NCI-H446 (cell line): ENCODE data around the gene PVRIG.
"Not testable (repeated sequence)": the region's sequence is repeated elsewhere in the genome, so short reads cannot be mapped to it uniquely, and the experiment has no call there.

Experiments
- DNase-seq, 2 experiments: peaks; one replicate each; lab custom pipeline; 2025; lab: John Stamatoyannopoulos, UW

Gene PVRIG

GRCh38 chr7:100234660-100235317 is 15.0 kb downstream of the PVRIG start:
- DNase-seq = not testable (repeated sequence)

DNA sequence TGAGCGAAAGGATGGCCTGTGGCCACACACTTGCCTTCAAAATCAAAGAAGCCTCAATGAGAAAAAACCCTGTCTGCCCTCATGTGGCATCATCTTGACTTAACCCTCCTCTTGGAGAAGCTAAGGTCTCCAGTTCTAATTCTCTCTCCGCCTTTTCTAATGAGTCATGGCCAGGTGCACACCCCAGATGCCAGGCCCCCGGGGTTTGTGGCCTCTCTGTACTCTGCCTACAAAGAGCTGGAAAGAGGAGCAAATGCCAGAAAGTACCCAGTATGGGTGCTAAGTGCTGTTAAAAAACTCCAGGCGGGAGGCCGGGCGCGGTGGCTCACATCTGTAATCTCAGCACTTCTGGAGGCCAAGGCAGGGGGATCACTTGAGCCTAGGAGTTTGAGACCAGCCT is 20.2 kb downstream of the PVRIG start:
- DNase-seq = not testable (repeated sequence)

GRCh38 chr7:100243385-100243784 is 23.6 kb downstream of the PVRIG start:
- DNase-seq = not testable (repeated sequence)

GRCh38 chr7:100244988-100245605 is 25.3 kb downstream of the PVRIG start:
- not testable (repeated sequence) for DNase-seq

- DNase-seq = not testable (repeated sequence)
Observed at GRCh38 chr7:100246121-100246864, 26.5 kb downstream of the PVRIG start.

GRCh38 chr7:100246865-100247137 is 27.1 kb downstream of the PVRIG start:
- not testable (repeated sequence) for DNase-seq

GRCh38 chr7:100247152-100247757 is 27.5 kb downstream of the PVRIG start:
- DNase-seq = peak in 1 of 2 experiments; percentile 35

GRCh38 chr7:100248483-100248882 is 28.7 kb downstream of the PVRIG start:
- DNase-seq = no peak

DNA sequence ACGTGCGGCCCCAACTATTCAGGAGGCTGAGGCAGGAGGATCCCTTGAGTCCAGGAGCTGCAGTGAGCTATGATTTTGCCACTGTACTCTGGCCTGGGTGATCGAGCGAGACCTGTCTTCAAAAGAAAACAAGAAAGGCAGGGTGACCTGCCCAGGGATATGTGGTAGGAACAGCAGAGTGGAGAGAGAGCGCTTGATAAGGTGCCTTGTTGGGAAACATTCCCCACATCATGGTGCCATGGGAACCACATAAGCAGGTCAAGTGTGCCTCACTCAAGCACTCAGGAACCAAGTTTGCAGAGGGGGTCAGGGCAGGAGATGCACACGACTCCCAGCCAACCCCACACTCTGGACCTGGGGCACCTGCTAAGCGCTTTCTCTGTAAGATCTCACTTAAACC is 37.3 kb downstream of the PVRIG start:
- DNase-seq = no peak

DNA sequence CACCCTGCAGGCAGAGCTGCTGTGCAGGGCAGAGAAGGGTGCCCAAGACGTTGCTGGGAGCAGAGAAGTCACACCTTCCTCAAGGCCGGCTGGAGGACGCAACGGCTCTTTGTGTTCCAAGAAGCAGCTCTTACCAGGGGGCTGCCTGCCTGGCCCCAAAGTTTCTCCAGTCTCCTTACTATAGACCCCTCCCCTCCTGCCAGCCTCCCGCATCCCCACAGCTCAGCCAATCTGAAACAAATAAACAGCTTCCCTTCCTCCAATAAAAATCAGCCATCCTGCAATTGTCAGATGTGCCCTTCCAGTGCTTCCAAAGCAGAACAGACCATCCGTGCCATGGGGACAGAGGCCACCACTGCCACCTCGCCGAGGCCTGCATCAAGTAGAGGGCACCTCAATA is 40.2 kb downstream of the PVRIG start:
- DNase-seq = not testable (repeated sequence)

- not testable (repeated sequence) for DNase-seq
Observed at GRCh38 chr7:100262896-100263295, 43.1 kb downstream of the PVRIG start.

DNA sequence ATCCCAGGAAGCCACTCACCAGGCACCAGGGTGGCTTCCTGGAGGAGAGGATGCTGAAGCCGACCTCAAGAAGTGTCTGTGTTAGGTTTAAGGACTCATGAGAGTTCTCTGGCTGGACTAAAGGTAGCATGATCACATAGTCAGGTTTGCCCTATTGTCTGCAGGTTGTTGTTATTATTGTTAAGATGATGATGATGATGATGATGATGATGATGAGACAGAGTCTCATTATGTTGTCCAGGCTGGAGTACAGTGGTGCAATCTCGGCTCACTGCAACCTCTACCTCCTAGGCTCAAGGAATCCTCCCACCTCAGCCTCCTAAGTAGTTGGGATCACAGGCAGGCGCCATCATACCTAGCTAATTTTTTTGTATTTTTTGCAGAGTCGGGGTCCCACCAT is 44.5 kb downstream of the PVRIG start:
- DNase-seq = not testable (repeated sequence)

DNA sequence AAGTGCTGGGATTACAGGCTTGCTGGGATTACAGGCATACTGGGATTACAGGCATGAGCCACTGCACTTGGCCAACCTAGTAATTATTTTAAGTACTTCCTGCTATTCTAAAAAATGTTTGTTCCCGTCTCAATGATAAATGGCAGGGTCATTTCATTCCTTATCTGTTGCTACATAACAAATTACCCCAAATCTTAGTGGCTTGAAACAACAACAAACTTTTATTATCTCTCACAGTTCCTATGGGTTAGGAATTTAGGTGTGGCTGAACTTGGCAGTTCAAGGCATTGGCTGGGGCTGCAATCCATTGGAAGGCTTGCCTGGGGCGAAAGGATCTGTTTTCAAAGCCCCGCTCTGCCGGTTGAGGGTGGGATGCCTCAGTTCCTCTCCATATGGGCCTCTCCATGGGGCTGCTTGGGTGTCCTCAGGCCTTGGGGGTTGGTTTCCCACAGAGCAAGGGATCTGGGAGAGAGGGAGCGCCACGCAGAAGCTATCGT is 45.0 kb downstream of the PVRIG start:
- DNase-seq = not testable (repeated sequence)

DNA sequence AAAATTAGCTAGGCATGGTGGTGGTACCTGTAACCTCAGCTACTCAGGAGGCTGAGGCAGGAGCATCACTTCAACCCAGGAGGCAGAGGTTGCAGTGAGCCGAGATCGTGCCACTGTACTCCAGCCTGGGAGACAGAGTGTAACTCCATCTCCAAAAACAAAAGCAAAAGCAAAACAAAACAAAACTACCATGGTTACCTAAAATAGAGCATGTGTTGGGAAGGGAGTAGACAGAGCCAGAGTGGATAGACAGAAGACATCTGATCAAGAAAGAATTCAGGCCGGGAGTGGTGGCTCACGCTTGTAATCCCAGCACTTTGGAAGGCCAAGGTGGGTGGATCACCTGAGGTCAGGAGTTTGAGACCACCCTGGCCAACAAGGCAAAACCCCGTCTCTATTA is 46.1 kb downstream of the PVRIG start:
- DNase-seq = not testable (repeated sequence)

DNA sequence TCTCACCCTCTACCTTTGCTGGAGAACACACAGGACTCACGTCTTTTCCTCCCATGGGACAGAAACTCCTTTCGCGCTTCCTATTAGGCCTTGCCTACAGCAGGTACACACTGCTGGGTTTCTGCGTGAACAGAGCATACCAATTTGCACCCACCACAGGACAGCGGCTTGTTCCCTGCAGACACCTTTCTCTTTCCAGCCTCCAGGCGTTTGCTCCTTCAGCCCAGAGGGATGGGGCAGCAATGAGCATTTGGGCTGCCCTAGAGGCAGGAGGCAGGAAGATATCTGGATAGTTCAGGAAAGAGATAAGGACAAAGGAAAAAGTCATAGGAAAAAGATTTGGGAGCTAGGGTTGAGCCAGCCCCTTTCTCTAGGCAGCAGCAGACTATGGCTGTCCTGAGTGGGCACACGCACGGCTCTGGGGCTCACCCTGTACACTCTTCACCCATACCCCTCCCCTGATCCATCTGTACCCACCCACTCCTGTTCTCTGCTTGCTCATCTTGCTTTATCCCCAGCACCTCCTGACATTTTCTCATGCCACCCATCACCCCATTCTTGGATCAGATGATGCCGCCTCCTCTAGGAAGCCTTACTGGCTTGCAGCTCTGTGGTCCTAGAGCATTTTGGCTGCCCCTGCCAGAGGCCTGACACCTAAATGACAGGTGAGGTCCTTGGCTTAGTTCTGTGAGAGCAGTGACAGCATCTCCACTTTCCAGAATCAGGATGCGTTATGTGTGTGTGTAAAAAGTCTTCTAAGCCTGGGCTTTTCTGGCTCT is 47.0 kb downstream of the PVRIG start:
- no peak for DNase-seq

GRCh38 chr7:100267648-100268047 is 47.9 kb downstream of the PVRIG start:
- no peak for DNase-seq

- not testable (repeated sequence) for DNase-seq
Observed at GRCh38 chr7:100268882-100269281, 49.1 kb downstream of the PVRIG start.

DNA sequence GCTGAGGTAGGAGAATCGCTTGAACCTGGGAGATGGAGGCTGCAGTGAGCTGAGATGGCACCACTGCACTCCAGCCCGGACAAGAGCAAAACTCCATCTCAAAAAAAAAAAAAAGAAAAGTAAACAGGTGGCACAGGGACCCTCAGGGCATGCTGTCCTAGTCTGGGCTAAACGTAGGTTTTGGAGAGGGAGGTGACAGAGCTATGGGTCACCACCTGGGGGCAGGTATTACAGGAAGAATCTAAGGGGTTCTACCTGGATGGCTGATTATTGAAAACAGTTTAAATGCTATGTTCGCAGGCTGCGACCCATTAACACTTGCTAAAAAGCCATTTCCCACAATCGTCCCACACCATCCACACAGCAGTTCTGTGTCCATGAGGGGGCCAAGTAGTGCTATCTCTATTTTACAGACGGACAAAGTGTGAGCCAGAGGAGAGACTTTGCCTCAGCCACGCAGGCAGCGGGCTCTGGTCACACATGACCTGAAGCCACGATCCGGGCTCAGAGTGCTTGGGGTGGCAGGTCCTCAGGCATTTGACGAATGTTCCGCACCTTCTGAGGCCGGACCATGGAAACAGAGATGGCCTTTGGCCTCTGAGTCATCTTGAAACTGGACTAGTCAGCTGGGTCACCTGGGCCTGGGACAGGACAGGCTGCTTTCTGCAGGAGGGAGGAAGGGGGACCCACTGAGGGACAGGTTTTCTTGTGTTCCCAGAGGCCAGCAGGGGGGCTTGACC is 49.7 kb downstream of the PVRIG start:
- not testable (repeated sequence) for DNase-seq

DNA sequence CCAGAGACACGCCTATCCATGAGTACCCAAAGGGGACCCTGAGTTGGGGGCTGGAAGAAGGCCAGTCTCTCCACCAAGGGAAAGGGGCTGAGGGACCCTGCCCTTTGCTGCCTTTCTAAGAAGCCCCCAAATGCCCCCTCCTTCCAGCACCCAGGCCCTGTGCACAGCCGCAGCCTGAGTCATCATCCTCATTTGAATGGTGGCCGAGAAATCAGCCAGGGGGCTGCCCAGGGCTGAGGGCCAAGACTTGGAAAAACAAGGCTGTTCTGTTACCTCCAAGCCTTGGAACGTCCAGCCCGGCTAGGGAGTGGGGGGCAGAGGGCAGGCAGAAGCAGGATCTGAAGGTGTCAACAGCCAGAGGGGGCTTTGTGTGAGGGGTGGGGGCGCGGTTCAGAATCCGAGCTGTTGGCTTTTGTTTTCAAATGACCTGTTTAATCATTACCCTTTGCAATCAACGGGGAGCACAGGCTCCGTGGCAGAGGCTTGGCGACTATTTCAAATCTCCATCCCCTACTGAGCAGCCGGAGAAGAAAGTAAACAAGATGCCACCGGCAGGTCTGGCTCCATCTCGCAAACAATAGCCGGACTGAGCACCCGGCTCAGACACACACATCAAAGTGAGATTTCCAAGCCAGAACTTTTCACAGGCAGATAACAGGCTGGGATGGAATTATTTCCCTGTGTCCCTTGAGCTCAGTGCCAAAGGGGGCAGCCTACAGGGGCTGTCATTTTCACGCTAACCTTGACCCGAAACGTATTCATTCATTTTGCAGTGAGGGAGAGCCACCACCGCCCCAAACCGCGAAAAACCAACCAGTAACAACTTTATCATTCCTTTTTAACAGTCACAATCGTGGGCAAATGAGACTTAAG is 50.5 kb downstream of the PVRIG start:
- peak in 1 of 2 experiments; percentile 26 for DNase-seq
